ENCODE results near the gene MGST1.

Gene MGST1, protein sequence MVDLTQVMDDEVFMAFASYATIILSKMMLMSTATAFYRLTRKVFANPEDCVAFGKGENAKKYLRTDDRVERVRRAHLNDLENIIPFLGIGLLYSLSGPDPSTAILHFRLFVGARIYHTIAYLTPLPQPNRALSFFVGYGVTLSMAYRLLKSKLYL

GRCh38 chr12:16347391-16348298 lies at the start of gene MGST1:
MGST1 (plus strand) TSS chr12:16347645; CDS start chr12:16354253, 6,608 bp downstream.
- DNase-seq = peak; percentile 57

GRCh38 chr12:16299403-16299802 lies 48.0 kb upstream of the MGST1 start:
- DNase-seq = no peak

- DNase-seq = no peak
Measured at GRCh38 chr12:16300122-16300521, 47.3 kb upstream of the MGST1 start.

- DNase-seq = no peak
Measured at GRCh38 chr12:16300736-16301135, 46.7 kb upstream of the MGST1 start.

DNA sequence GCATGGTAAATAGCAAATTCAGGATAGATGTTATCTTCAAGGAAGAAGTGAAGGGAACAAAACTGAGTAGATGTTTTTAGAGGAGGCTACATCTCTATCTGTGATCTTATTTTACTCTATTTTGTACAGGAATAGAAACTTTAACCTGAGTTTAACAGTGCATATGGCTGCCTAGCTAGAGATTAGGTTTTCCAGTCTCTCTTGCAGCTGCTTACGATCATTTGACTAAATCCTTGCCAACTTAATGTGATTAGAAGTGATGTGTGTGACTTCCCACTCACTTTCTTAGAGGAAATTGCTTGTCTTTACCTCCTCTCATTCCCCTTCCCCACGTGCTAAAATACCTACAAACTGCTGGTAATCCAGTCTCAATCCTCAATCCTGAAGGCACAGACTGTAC lies 43.5 kb upstream of the MGST1 start:
- no peak for DNase-seq

DNA sequence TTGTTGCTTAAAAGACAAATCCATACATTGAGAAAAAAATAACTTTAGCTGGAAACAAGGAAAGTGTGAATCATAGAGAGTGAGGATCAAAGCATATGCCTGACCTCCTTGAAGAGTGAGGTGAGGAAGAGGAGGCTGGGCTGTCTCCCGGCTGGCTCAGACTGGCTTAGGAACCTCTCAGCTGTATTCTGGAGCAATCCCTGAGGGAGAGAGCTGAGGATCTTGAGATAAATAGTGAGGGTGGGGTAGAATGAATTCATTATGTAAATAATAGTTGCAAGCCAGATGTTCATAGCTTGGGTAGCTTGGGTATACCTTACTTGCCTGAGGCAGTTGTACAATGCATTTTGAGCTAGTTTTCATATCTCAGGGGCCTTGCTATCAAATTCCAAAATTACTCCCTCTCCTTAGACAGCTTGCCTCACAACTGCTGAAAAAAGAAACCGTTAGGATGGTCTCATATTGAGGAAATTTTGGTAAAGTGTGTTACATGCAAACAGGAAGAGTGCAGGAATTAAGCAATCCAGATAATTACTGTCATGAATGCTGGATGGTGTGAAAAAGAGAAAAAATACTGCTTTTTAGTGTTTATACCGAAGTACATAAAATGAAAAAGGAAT lies 39.5 kb upstream of the MGST1 start:
- DNase-seq = no peak

- no peak for DNase-seq
Measured at GRCh38 chr12:16310934-16311333, 36.5 kb upstream of the MGST1 start.

- DNase-seq = no peak
Measured at GRCh38 chr12:16323010-16323409, 24.4 kb upstream of the MGST1 start.

DNA sequence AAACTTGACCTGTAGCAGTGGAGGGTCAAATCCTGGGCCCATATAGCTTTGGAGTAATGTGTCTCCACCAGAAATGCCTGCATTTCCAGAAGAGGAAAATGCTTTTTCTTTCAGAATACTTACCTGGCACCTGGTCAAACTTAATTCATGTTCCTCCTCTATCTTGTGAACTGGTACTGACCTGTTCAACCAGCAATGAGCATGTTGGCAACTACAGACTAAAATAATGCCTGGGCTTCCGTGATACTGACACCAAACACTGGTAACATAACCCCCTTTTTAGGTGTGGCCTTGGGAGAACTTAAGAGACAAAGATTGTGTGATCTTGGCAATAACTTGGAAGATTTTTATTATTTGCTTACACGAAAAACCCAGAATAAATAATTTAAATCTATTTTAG lies 23.8 kb upstream of the MGST1 start:
- no peak for DNase-seq

- no peak for DNase-seq
Measured at GRCh38 chr12:16324272-16324671, 23.2 kb upstream of the MGST1 start.

DNA sequence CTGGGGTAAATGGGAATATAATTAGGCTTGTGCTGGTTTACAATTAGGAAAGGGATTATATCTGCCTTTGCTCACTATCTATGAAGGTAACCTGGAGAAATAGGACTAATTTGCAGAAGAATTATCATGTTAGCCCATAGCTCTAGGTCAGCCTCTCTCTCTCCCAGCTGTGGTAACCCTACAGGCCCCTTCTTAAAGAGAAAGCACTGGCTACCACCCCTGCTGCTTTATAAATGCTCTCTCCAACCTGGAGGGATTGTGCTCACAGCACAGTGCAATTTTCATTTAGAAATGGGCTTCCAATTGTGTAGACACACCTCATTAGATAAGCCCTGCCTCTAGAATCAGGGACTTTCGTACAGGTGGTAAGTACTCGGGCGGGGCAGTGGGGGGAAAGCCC lies 22.7 kb upstream of the MGST1 start:
- DNase-seq = peak; percentile 18

GRCh38 chr12:16325426-16325825 lies 22.0 kb upstream of the MGST1 start:
- peak; percentile 58 for DNase-seq

- DNase-seq = no peak
Measured at GRCh38 chr12:16327963-16328362, 19.5 kb upstream of the MGST1 start.

DNA sequence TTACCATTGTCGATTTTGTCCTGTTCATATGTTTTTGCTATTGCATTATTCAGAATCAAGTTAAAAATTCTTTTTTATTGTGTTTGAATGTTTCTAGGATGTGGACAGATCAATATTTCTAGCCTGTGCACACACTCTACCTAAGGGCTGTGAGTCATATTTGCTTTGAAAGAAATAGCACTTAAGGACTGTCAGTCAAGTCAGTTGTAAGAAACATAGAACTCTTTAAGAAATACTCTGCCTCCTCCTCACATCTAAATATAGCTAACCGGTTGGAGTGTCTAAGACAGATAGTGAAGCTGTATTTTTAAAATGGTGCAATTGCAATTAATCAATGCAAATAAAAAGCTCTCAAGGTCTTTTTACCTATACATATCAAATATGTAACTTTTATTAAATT lies 17.9 kb upstream of the MGST1 start:
- no peak for DNase-seq

GRCh38 chr12:16330560-16330959 lies 16.9 kb upstream of the MGST1 start:
- peak; percentile 93 for DNase-seq

DNA sequence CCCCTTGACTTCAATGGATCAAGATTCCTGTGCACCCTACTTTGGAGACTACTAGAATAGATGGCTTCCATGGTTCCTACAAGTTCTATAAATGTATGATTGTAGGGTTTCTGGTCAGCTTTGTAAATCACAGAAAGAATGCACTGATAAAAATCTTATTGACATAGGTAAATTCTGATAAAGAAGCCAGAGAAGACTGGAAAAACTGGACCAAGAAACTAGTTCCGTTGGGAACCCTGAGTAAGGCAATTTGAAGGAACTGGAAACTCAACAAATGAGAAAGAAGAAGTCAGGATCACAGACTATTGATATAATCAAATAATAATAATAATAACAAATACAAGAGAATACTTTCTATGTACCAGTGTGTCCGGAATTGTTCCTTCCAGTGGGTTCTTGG lies 15.4 kb upstream of the MGST1 start:
- DNase-seq = no peak

GRCh38 chr12:16335838-16336237 lies 11.6 kb upstream of the MGST1 start:
- DNase-seq = no peak

- DNase-seq = no peak
Measured at GRCh38 chr12:16344269-16344668, 3.2 kb upstream of the MGST1 start.

- no peak for DNase-seq
Measured at GRCh38 chr12:16345105-16345504, 2.3 kb upstream of the MGST1 start.

GRCh38 chr12:16346958-16347357 lies 487 bp upstream of the MGST1 start:
- DNase-seq = no peak

- no peak for DNase-seq
Measured at GRCh38 chr12:16348435-16349130, 1.1 kb downstream of the MGST1 start.

GRCh38 chr12:16349131-16349460 lies 1.7 kb downstream of the MGST1 start:
- no peak for DNase-seq

DNA sequence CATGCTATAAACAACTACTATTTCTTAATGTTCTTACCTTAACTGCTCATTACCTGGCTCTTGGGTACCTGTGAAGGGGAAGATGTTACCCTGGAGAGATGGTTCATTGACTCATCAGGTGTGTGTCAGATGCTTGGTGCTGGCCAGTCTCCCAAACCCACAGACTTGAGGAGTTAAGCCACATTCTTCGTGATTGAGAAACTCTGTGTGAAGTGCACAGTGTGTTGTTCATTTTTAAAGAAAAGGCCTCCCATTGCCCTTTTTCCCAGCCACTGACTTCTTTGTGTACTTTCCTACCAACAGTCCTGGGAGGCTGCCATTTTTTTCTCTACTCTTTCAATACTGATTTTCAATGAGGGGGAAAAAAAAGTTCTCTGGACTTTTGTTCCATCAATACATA lies 3.2 kb downstream of the MGST1 start:
- DNase-seq = no peak

- no peak for DNase-seq
Measured at GRCh38 chr12:16352481-16352880, 5.0 kb downstream of the MGST1 start.
